Fibroblast of the aortic adventitia (primary cell): ENCODE measurements around the gene TGFBI. TPM values are rescaled to one million over a fixed set of nuclear protein-coding genes. Genes with fewer than 3 reads are reported as not detected.

Source experiments
- DNase-seq: peaks from one replicate; pipeline ENCODE4 v3.0.0-alpha.2; 2010; ENCODE audit warnings: low read depth
- H3K4me3 ChIP-seq: 2 replicates; pipeline ENCODE4 v1.5.1; 2011; ENCODE audit warnings: low read depth, mild to moderate bottlenecking, control low read depth, low read length, moderate library complexity
- CTCF ChIP-seq: IDR thresholded peaks from 2 replicates; pipeline ENCODE4 v1.5.1; 2011; ENCODE audit warnings: mild to moderate bottlenecking, low read length, control low read depth, inconsistent platforms; ENCODE audit not compliant: insufficient read depth
- total RNA-seq: library from RNA; depleted of rRNA; stranded (reverse); fragments of >200 nt; gene quantifications from 2 replicates; pipeline ENCODE4 v1.2.3, GENCODE V29; 2012; ENCODE audit warnings: low replicate concordance

Gene TGFBI
- total RNA-seq, 1 donor: 227 TPM

GRCh38 chr5:135993880-135994636, 34.7 kb upstream of the TGFBI start:
- peak; percentile 86 for DNase-seq
- no peak overlapping the region for H3K4me3 ChIP-seq
- TF ChIP-seq CTCF: no peak

- no peak overlapping the region for H3K4me3 ChIP-seq
- no peak for TF ChIP-seq CTCF
- DNase-seq: no peak
These were observed 32.8 kb upstream of the TGFBI start for GRCh38 chr5:135995976-135996375.

GRCh38 chr5:135996611-135997010, 32.2 kb upstream of the TGFBI start:
- DNase-seq: no peak
- H3K4me3 ChIP-seq: no peak overlapping the region
- no peak for TF ChIP-seq CTCF

- TF ChIP-seq CTCF: no peak
- H3K4me3 ChIP-seq: no peak overlapping the region
- no peak for DNase-seq
These were observed 31.0 kb upstream of the TGFBI start for GRCh38 chr5:135997673-135998335.

GRCh38 chr5:135998889-135999288, 29.9 kb upstream of the TGFBI start:
- TF ChIP-seq CTCF: no peak
- DNase-seq: no peak

GRCh38 chr5:135999406-136000139, 29.2 kb upstream of the TGFBI start:
- no peak overlapping the region for H3K4me3 ChIP-seq
- no peak for TF ChIP-seq CTCF
- peak; percentile 69 for DNase-seq

More at GRCh38 chr5:135998889-135999288, 29.9 kb upstream of the TGFBI start:
- H3K4me3 ChIP-seq: no peak overlapping the region
